HEK293T (cell line): Measurements from ENCODE around the gene PPP5C.

Experiments used
- ARNT ChIP-seq: fragments of 450-650 bp; IDR thresholded peaks from 2 replicates; pipeline ENCODE4 v1.6.1; 2017; ENCODE audit warnings: mild to moderate bottlenecking
- BHLHE40 ChIP-seq: fragments of 450-650 bp; IDR thresholded peaks from 2 replicates; pipeline ENCODE4 v1.6.1; 2016; ENCODE audit warnings: mild to moderate bottlenecking, moderate library complexity, borderline replicate concordance
- CTBP1 ChIP-seq: fragments of 450-650 bp; IDR thresholded peaks from 2 replicates; pipeline ENCODE4 v1.6.1; 2016; ENCODE audit warnings: borderline replicate concordance
- ELF4 ChIP-seq: fragments of 450-650 bp; IDR thresholded peaks from 2 replicates; pipeline ENCODE4 v1.6.1; 2017; ENCODE audit warnings: antibody characterized with exemption
- FOXK2 ChIP-seq: fragments of 450-650 bp; IDR thresholded peaks from 2 replicates; pipeline ENCODE4 v1.6.1; 2016; ENCODE audit warnings: mild to moderate bottlenecking
- NFRKB ChIP-seq: fragments of 450-650 bp; IDR thresholded peaks from 2 replicates; pipeline ENCODE4 v1.6.1; 2016; ENCODE audit warnings: mild to moderate bottlenecking, moderate library complexity
- SP1 ChIP-seq: fragments of 450-650 bp; IDR thresholded peaks from 2 replicates; pipeline ENCODE4 v1.6.1; 2017
- TARDBP ChIP-seq: fragments of 450-650 bp; IDR thresholded peaks from 2 replicates; pipeline ENCODE4 v1.6.1; 2016
- ZNF384 ChIP-seq: fragments of 450-650 bp; IDR thresholded peaks from 2 replicates; pipeline ENCODE4 v1.6.1; 2016

- TF ChIP-seq NFRKB (no peak), ELF4 (no peak), ARNT (no peak), SP1 (no peak), BHLHE40 (no peak), ZNF384 (no peak), CTBP1 (no peak), FOXK2 (no peak), TARDBP (no peak)
These were observed 79.2 kb downstream of the PPP5C start for GRCh38 chr19:46426035-46426505.
